MCF 10A (cell line): ENCODE results near the gene LUZP2. TPM values are rescaled to one million over a fixed set of nuclear protein-coding genes. Genes with fewer than 3 reads are reported as not detected.

Experiments
- BruUV-seq: library from RNA; stranded (reverse); fragments of 400-500 nt; replicated peaks from 2 replicates; lab custom pipeline; 2021; lab: Mats Ljungman, UMichigan
- CTCF ChIA-PET: fragments of 300-600 bp; sonication (Branson Sonifier 250); formaldehyde crosslinking; extraction: SDS; loops from one replicate; lab custom pipeline; 2021; ENCODE audit warnings: antibody characterized with exemption, inconsistent platforms; lab: Yijun Ruan, JAX
- POLR2A ChIA-PET: fragments of 300-600, 350-650 bp; sonication (Branson Sonifier 250); formaldehyde crosslinking; extraction: SDS; loops from one replicate; lab custom pipeline; 2020; ENCODE audit warnings: antibody characterized with exemption, inconsistent platforms; lab: Yijun Ruan, JAX
- DNase-seq: peaks from one replicate; pipeline ENCODE4 v3.0.0-alpha.2; 2018; ENCODE audit not compliant: unreplicated experiment
- H3K27ac Mint-ChIP-seq: one replicate; pipeline ENCODE4 v1.8.0; 2022; ENCODE audit warnings: mild to moderate bottlenecking, low read depth, mixed read lengths; ENCODE audit not compliant: unreplicated experiment
- H3K27me3 Mint-ChIP-seq: one replicate; pipeline ENCODE4 v1.8.0; 2022; ENCODE audit warnings: mixed read lengths; ENCODE audit not compliant: insufficient read depth, unreplicated experiment
- H3K36me3 Mint-ChIP-seq: one replicate; pipeline ENCODE4 v1.8.0; 2022; ENCODE audit warnings: mild to moderate bottlenecking, moderate library complexity, mixed read lengths; ENCODE audit not compliant: insufficient read depth, unreplicated experiment
- H3K4me1 Mint-ChIP-seq: one replicate; pipeline ENCODE4 v1.8.0; 2022; ENCODE audit warnings: mixed read lengths; ENCODE audit not compliant: insufficient read depth, unreplicated experiment
- H3K4me3 Mint-ChIP-seq: one replicate; pipeline ENCODE4 v1.8.0; 2022; ENCODE audit warnings: mild to moderate bottlenecking, moderate library complexity, mixed read lengths; ENCODE audit not compliant: unreplicated experiment
- H3K9me3 Mint-ChIP-seq: one replicate; pipeline ENCODE4 v1.8.0; 2022; ENCODE audit warnings: mixed read lengths; ENCODE audit not compliant: unreplicated experiment
- CTCF ChIP-seq: fragments of 200-600 bp; IDR thresholded peaks from one replicate; pipeline ENCODE4 v1.8.0; 2022; ENCODE audit warnings: antibody characterized with exemption, mild to moderate bottlenecking; ENCODE audit not compliant: unreplicated experiment
- intact Hi-C: fragments of 100-400 bp; cut with micrococcal nuclease; formaldehyde crosslinking; loops from 2 replicates; pipeline ENCODE4 v1.14.1; 2022
- total RNA-seq: library from RNA; stranded (reverse); gene quantifications from 2 replicates; pipeline ENCODE4 v1.2.3, GENCODE V29; 2022

The LUZP2 gene
- total RNA-seq, 1 experiment from 2014 or later: not detected

GRCh38 chr11:24667353-24667968 lies 170.6 kb downstream of the LUZP2 start:
- no peaks in the 10 kb centered on the region for H3K9me3 Mint-ChIP-seq
- CTCF ChIA-PET: interaction anchor here (0.5 kb wide), 1 partner anchor 677 kb away, joined by 4 read pairs; no protein-coding TSS in a partner anchor
- no TSS peak for BruUV-seq

GRCh38 chr11:24678703-24679348 lies 182.0 kb downstream of the LUZP2 start:
- no peaks in the 10 kb centered on the region for H3K4me1 Mint-ChIP-seq
- ChIA-PET POLR2A (no interaction called here), CTCF (interaction anchor here (0.7 kb wide), 1 partner anchor 68 kb away, joined by 3 read pairs; no protein-coding TSS in a partner anchor)
- BruUV-seq: no TSS peak
- TF ChIP-seq CTCF: no peak
- no peaks in the 10 kb centered on the region for H3K9me3 Mint-ChIP-seq
- H3K36me3 Mint-ChIP-seq: no peaks in the 10 kb centered on the region
- H3K27ac Mint-ChIP-seq: no peak overlapping the region
- H3K27me3 Mint-ChIP-seq: peaks cover 24% of the 10 kb centered on the region
- no peak for DNase-seq
- intact Hi-C loops: no loop called here
- no peak overlapping the region for H3K4me3 Mint-ChIP-seq

More at GRCh38 chr11:24667353-24667968, 170.6 kb downstream of the LUZP2 start:
- POLR2A ChIA-PET: no interaction called here
- Mint-ChIP-seq H3K4me1 (no peaks in the 10 kb centered on the region), H3K36me3 (no peaks in the 10 kb centered on the region), H3K27me3 (peaks cover 22% of the 10 kb centered on the region), H3K27ac (no peak overlapping the region), H3K4me3 (no peak overlapping the region)
- DNase-seq: no peak
- intact Hi-C loops: no loop called here
- TF ChIP-seq CTCF: no peak

GRCh38 chr11:24679821-24680351 lies 183.0 kb downstream of the LUZP2 start:
- H3K9me3 Mint-ChIP-seq: no peaks in the 10 kb centered on the region
- ChIA-PET POLR2A (no interaction called here), CTCF (no interaction called here)
- intact Hi-C loops: no loop called here
- no peak for DNase-seq
- H3K36me3 Mint-ChIP-seq: no peaks in the 10 kb centered on the region
- no peak overlapping the region for H3K27ac Mint-ChIP-seq
- no peaks in the 10 kb centered on the region for H3K4me1 Mint-ChIP-seq
- H3K4me3 Mint-ChIP-seq: no peak overlapping the region
- no peak for TF ChIP-seq CTCF
- peaks cover 14% of the 10 kb centered on the region for H3K27me3 Mint-ChIP-seq
- BruUV-seq: no TSS peak

- Mint-ChIP-seq H3K36me3 (no peaks in the 10 kb centered on the region), H3K4me3 (no peak overlapping the region), H3K27ac (no peak overlapping the region), H3K27me3 (peaks cover 31% of the 10 kb centered on the region), H3K9me3 (no peaks in the 10 kb centered on the region), H3K4me1 (no peaks in the 10 kb centered on the region)
- DNase-seq: no peak
- BruUV-seq: no TSS peak
- no peak for TF ChIP-seq CTCF
- POLR2A ChIA-PET: no interaction called here
- intact Hi-C loops: no loop called here
- CTCF ChIA-PET: no interaction called here
Measured at GRCh38 chr11:24683583-24683982, 186.7 kb downstream of the LUZP2 start.
